Effector CD4-positive, alpha-beta T cell (primary cell): Measurements from ENCODE around the gene PRRT1.
"Not testable (repeated sequence)": the region's sequence is repeated elsewhere in the genome, so short reads cannot be mapped to it uniquely, and the experiment has no call there.

Source experiments
- DNase-seq: peaks from one replicate; pipeline ENCODE4 v3.0.0-alpha.2; 2020

PRRT1 gene

DNA sequence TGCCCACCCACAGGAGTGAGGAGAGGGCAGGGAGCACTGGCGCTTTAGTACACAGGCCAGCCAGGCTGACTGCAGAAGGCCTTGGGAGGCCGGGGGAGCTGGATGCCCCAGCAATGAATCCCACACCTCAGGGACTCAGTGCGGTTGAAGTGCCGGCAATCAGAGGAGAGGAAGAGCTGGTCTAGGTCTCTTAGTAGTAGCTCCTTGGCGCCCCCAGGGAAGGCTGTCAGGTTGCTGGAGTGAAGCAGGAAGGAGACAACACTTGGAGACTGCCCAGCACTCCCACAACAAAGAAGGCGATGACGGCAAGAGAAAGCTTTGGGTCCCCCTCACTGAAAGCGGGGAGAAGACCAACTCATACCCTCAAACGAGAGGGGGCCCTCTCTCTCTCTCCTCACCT, 34.3 kb downstream of the PRRT1 start:
- no peak for DNase-seq

DNA sequence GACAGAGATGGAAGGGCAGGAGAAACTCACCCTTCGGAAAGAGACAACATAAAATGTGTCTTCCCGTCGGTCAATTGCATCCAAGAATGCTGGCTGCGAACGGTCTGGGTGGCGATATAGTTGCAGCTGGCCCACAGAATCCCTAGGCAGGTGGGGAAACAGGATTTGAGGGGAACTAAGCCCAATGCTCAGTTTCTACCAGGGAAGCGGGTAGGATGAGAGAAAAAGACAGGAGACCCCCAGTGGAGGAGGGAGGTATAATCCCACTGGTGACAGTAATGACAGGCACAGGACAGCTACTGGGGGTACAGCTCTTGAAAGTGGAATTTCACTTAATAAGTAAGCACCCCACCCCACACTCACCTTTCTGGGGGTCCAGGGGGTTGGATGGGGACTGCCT, 35.1 kb downstream of the PRRT1 start:
- DNase-seq = no peak

DNA sequence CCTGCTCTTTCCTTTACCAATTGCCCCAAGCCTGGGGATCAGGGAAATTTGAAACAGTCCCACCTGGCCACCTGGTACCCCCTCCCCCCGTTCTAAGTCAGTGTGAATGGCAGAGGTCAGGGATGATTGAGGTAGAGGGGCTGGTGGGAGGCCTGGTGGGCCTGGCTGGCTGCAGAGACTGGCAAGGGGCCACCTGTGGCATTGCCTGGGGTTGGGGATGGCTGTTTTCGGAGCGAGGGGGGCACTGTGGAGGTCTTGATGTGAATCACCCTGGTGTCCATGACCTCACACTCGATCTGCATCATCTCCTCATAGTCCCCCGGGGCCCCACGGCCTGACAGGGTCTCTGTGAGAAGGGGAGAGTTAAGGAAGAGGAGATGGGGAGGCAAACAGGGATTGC, 36.1 kb downstream of the PRRT1 start:
- DNase-seq = no peak

DNA sequence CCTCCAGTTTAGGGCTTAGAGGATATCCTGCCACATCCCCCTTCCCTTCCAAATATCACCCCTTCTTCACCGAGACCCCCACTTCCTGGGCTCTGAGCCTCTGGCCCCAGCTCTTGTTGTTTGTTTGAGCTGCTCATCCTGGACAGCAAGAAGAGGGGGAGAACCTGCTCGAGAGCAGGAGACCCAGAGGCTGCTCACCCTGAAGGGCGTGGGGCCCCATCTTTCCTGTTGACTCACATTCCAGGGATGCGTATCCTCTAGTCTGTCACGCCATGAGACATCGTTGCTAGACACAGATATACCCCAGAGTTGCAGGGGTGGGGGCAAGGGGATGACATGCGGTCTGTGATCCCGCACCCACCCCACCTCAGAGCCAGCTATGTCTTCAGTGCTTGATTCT, 36.9 kb downstream of the PRRT1 start:
- no peak for DNase-seq

GRCh38 chr6:32113386-32114352, 38.1 kb downstream of the PRRT1 start:
- no peak for DNase-seq

DNA sequence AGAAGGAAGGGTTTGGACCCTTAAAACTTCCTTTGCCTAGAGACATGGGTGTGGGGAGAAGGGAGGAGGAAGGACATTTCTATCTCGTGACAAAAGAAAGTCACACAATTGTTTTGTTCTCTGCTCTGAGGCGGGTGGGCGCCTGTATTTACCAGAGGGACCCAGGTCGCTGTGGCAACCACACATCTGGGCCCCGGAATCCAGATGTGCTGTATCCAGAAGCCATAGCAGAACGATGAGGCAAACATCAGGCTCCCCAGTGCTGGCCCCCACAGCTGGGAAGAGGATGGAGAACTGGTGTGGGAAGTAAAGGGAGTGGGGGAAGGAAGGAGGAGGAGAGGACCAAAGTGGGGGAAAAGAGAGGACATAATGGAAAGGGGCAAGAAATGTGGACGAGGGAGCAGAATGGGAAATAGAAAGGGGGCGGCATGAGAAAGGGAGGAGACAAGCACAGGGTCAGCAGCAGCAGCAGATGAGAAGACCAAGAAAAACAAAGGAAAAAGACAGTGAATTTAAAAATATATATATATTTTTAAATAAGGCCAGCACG, 39.2 kb downstream of the PRRT1 start:
- DNase-seq = no peak

DNA sequence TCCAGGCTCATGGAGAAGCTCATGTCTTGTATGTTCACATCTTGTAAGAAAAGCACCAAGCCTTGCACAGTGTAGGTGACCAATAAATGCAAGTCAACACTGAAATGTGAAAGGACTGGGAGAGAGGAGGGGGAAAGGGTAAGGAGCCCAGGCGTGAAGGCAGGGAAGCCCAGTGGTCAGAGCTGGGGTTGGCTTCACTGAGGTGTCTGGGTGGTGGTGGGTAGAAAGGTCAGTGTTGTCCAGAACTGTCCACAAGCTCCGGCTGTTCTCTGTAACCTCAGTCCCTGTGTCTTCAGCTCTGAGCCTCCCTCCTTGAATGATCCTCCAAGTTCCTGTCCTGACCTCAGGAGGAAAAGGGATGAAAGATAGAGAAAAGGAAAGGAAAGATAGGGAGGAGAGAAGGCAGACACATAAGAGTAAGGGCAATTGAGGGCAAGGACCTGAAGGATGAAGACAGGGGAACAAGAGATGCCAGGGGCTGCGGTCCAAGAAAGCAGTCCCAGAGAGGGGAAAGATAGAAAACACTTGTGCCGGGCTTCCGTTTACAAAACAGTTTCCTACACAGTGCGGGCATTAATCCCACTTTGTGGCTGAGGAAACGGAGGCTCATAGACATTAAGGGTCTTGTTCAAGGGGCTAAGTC, 40.2 kb downstream of the PRRT1 start:
- DNase-seq = no peak

- no peak for DNase-seq
Measured at GRCh38 chr6:32110632-32111031, 41.1 kb downstream of the PRRT1 start.

DNA sequence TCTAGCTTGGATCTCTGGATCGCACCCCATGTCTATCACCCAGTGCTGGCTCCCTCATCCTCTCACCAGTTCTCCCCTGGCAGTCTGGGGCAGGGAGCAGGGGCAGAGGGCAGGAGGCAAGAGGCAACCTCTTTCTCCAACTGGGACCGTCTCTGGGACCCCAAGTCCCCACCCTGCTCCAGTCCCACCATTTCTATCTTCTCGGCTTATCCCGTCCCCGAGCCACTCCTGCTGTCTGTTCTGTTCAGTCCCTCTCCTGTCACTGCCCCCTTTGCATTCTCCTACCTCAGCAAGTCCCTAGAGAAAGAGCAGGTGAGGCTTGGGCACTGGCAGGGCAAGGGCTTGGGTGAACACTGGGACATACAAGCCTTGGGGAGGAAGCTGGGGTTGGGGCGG, 42.0 kb downstream of the PRRT1 start:
- DNase-seq = no peak

DNA sequence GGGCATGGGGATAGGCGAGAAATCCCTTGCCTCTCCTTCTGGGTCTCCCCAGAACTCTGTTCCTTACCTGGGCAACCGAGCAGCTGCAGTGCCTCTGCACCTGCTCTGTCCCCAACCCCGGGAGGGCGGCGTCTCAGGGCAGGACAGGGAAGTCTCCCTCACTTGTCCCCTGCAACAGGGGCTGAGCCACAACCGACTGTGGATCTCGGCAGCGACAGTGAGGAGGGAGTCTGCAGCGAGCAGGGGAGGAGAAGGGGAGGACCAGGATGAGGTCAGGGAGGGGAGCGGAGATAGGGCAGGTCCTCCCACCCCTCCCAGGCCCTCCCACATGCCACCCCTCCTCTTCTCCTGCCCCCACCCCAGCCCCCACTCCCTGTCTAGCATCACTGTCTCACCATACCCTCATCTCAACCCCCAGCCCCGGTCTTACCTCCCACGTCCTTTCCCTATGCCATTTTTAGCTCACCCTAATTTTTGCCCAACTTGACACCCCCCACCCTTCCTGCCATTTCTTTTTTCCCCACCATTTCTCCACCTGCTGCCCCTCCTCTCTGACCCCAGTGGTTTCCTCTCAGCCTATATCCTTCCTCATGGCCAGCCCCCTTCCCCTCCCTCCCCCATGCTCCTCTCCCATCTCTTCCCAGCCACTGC, 42.5 kb downstream of the PRRT1 start, which contains the start of gene TNXB:
Gene TNXB (minus strand): TSS at position 225 of the 651 bp plus-strand sequence. CDS start 11,140 bp downstream, outside the sequence.
- no peak for DNase-seq

DNA sequence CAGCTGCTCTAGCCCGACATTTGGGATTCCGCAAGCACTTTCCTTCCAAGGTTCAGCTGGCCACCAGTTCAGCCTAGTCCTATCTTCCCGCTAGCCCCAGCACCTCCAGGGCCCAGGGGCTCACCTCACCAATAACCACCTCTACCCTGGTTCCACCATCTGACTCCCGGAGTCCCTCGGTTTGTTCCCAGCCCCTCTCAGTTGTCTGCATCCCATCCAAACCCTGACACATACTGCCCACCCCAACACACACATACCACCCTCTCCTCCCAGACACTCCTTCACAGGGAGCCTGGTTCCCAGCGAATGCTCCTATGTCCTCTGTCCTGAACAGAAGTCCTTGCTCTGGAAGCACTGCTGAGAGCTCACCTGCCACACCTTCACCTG, 43.0 kb downstream of the PRRT1 start:
- DNase-seq = no peak

DNA sequence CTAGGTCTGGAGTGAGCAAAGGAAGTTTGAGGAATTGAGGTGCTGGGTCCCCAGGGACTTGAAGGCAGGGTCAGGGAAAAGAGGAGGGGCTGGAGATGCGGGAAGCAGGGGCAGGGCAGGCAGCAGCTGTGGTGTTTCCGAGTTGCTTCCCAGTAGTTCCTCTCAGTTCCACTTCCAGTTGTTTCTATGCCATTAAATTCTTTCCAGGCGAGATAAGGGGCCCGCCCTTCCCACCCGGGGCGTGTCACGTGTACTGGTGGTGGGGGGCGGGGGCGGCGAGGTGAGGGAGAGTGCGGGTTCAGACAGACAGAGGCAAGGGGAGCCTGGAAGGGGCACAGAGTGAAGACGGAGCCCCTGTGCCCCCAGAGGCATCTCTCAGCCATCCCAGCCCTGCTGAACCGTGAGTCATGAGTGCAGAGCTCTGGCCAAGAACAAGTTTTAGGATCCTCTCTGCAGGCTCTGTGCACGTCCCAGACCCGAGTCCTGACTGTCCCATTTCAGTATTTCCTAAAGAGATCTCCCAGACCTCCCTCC, 43.6 kb downstream of the PRRT1 start:
- DNase-seq = no peak

DNA sequence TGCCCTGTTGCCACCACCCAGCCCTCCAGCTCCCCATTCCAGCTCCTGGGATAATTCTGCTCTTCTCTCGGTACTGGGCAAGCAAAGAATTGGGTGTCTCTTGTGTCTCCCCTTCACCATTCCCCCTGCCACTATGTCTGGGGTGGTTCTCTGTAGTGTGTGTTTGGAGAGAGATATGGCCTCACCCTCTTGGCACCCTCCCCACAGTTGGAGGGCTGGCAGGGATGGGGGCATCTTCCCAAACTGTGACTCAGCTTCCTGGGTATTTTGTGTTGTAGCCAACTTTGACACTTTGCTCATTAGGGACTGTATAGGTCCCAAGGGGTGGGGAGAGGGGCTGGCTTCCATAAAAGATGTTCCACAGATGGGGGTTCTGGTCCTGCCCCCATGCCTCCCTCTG, 44.3 kb downstream of the PRRT1 start:
- DNase-seq = no peak

GRCh38 chr6:32105433-32105832, 46.3 kb downstream of the PRRT1 start:
- DNase-seq = no peak

DNA sequence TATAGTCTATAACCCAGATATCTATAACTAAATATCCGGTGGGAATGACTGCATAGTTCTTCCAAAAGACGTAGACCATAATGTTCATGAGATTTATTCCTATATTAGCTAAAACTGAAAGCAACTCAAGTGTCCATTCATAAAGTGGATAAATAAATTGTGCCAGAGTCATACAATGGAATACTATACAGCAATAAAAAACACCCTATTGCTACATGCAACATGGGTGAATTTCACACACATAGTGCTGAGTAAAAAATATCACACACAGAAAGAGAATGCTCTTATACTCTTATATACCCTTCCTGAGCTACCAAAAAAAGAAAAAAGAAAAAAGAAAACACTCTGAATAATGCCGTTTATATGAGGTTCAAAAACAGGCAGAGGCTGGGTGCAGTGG, 49.5 kb downstream of the PRRT1 start:
- no peak for DNase-seq

GRCh38 chr6:32100251-32100650, 51.5 kb downstream of the PRRT1 start:
- DNase-seq = not testable (repeated sequence)
